Body of pancreas (tissue), 4 donors: ENCODE data around the gene SIGLEC1. TPM values are rescaled to one million over a fixed set of nuclear protein-coding genes. Genes with fewer than 3 reads are reported as not detected.

Experiments
- ATAC-seq: fragments of 150-250 bp; one replicate; pipeline ENCODE4 v1.9.1; 2016
- DNase-seq, 4 donors: peaks; one replicate each; pipeline ENCODE4 v3.0.0-alpha.2; 2019
- H3K27ac ChIP-seq, 4 donors: fragments of 200-600 bp; sonication (generic); 1 replicate in 3 of 4; 2 replicates in 1 of 4; pipeline versions ENCODE4 v1.5.1 to v1.6.1; 2016 to 2019; ENCODE audit warnings: mild to moderate bottlenecking in 1 of 4, mixed read lengths in 1 of 4, moderate library complexity in 1 of 4
- H3K27me3 ChIP-seq, 2 donors: fragments of 200-600 bp; sonication (generic); one replicate each; pipeline ENCODE4 v1.6.0; 2016; ENCODE audit warnings: mild to moderate bottlenecking in 1 of 2
- H3K36me3 ChIP-seq, 2 donors: fragments of 200-600 bp; sonication (generic); replicated peaks in 1 of 2; 2 replicates each; pipeline ENCODE4 v1.5.1; 2016; ENCODE audit warnings: low read depth in 2 of 2; ENCODE audit not compliant: insufficient read depth in 1 of 2
- H3K4me1 ChIP-seq: fragments of 200-600 bp; sonication (generic); one replicate; pipeline ENCODE4 v1.6.0; 2016
- H3K4me3 ChIP-seq, 2 donors: fragments of 200-600 bp; sonication (generic); 1 replicate in 1 of 2; 2 replicates in 1 of 2; pipeline ENCODE4 v1.5.1; 2016 to 2019
- H3K9me3 ChIP-seq, 3 donors: fragments of 200-600 bp; sonication (generic); 1 replicate in 2 of 3; 2 replicates in 1 of 3; pipeline ENCODE4 v1.5.1; 2016
- POLR2A ChIP-seq, 3 donors: fragments of 450-650 bp; IDR thresholded peaks; one replicate each; pipeline ENCODE4 v1.6.1; 2016; ENCODE audit warnings: antibody characterized with exemption in 3 of 3, mild to moderate bottlenecking in 2 of 3
- WGBS, 2 donors: methylation state at CpG; one replicate each; pipeline ENCODE4 v1.1.5; 2017; 5-methylcytosine and 5-hydroxymethylcytosine counted together
- intact Hi-C: fragments of 100-400 bp; cut with DNase I; formaldehyde crosslinking; loops from one replicate; pipeline ENCODE4 v1.15.1; 2023
- total RNA-seq, 2 donors: library from RNA; depleted of rRNA; stranded (reverse); fragments of >200 nt; gene quantifications; one replicate each; pipeline ENCODE4 v1.1.0, GENCODE V29; 2016
- TF ChIP-seq, protein P1 (sequence below), 7 experiments: fragments of 450-650 bp in 4 of 7; fragments of 200-600 bp in 3 of 7; sonication (generic) in 3 of 7; IDR thresholded peaks; one replicate each; pipeline ENCODE4 v1.5.1; 2016 to 2019; ENCODE audit warnings: antibody characterized with exemption in 7 of 7

SIGLEC1 gene
- total RNA-seq, 2 donors from 2014 or later: 2.1 to 5.9 TPM

DNA sequence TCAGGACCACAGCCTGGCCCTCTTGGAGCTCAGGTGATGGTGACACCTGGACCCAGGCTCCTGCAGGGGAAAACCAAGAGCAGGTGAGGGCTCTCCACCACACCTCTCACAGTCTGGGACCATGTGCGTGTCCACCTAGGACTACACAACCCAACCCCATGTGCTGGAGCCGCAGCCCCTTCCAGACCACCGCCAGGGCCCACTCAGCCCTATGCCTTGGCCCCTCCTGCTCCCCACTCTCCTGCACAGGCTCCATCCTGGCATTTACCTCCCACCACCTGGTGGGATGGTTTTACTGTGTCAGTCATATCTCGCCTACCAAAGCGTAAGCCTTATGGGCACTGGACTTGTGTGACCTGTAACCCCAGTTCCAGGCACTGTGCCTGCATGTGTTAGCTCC, 17.5 kb downstream of the SIGLEC1 start:
- WGBS, 2 donors: 91 to 92% methylated on average over 4 to 5 of the region's 5 CpGs

GRCh38 chr20:3693376-3693775, 19.0 kb downstream of the SIGLEC1 start:
- TF ChIP-seq POLR2A (IDR thresholded peaks at IDR 0.05): no peak
- TF ChIP-seq, protein P1, sequence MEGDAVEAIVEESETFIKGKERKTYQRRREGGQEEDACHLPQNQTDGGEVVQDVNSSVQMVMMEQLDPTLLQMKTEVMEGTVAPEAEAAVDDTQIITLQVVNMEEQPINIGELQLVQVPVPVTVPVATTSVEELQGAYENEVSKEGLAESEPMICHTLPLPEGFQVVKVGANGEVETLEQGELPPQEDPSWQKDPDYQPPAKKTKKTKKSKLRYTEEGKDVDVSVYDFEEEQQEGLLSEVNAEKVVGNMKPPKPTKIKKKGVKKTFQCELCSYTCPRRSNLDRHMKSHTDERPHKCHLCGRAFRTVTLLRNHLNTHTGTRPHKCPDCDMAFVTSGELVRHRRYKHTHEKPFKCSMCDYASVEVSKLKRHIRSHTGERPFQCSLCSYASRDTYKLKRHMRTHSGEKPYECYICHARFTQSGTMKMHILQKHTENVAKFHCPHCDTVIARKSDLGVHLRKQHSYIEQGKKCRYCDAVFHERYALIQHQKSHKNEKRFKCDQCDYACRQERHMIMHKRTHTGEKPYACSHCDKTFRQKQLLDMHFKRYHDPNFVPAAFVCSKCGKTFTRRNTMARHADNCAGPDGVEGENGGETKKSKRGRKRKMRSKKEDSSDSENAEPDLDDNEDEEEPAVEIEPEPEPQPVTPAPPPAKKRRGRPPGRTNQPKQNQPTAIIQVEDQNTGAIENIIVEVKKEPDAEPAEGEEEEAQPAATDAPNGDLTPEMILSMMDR (IDR thresholded peaks at IDR 0.05): no peak
- H3K9me3 ChIP-seq: no peaks in the 10 kb centered on the region
- WGBS, 2 donors: 70 to 71% methylated on average over 8 to 11 of the region's 13 CpGs
- H3K4me3 ChIP-seq: no peak overlapping the region
- H3K27me3 ChIP-seq: no peaks in the 10 kb centered on the region
- DNase-seq (no peak), ATAC-seq (no peak)
- no peaks in the 10 kb centered on the region for H3K4me1 ChIP-seq
- intact Hi-C loops: no loop called here
- no peak overlapping the region for H3K27ac ChIP-seq
- H3K36me3 ChIP-seq: no peaks in the 10 kb centered on the region

More for the DNA sequence above, 17.5 kb downstream of the SIGLEC1 start:
- Histone ChIP-seq H3K27me3 (no peaks in the 10 kb centered on the region), H3K4me3 (no peak overlapping the region), H3K9me3 (no peaks in the 10 kb centered on the region), H3K36me3 (no peaks in the 10 kb centered on the region), H3K27ac (no peak overlapping the region), H3K4me1 (no peaks in the 10 kb centered on the region)
- DNase-seq: no peak
- intact Hi-C loops: no loop called here
- ATAC-seq: no peak
- TF ChIP-seq, protein P1 (IDR thresholded peaks at IDR 0.05): no peak
- TF ChIP-seq POLR2A (IDR thresholded peaks at IDR 0.05): no peak

DNA sequence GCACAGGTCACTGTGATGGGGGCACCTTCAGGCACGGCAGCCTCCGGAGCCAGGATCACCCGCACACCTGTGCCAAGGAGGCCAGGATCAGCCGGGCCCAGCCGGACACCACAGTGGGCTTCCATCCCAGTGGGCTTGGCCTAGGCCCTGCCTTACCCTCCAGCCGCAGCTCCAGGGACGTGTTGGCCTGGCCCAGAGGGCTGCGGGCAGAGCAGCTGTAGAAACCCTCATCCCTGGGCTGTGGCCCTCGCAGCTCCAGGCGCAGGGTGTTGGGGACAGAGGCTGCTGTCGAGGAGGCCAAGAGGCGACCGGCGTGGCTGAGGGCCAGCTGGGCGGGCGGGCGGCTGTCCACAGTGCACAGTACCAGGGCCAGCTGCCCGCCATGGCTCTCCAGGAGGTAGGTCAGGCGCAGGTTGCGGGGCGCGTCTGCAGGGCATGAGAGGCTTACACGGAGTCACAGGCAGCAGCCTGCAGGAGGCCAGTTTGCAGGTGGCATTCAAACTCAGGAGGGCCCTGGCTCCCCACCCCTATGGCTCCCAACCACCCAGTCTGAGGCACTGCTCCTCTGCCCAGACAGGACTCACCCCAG, 19.6 kb downstream of the SIGLEC1 start:
- ATAC-seq: no peak

DNA sequence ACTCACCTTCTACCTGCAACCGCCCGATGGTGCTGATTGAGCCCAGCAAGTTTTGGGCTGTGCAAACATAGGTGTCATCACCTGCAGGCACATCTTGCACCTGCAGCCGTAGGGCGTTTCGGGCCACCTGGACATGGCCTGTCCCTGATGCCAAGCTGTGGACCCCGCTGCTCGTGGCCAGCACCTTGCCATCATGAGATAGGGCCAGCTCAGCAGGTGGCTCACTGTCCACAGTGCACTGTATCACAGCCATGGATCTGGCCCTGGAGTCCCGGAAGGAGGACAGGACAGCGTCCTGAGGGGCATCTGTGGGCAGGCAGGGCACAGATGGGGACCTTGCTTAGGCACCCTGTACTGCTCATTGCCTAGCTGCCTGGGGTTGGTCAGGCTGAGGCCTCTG, 20.5 kb downstream of the SIGLEC1 start:
- Histone ChIP-seq H3K4me3 (no peak overlapping the region), H3K9me3 (no peaks in the 10 kb centered on the region), H3K27me3 (no peaks in the 10 kb centered on the region), H3K27ac (no peak overlapping the region), H3K36me3 (no peaks in the 10 kb centered on the region), H3K4me1 (no peaks in the 10 kb centered on the region)
- WGBS, 2 donors: 70 to 90% methylated on average over 2 to 9 of the region's 9 CpGs
- no peak for TF ChIP-seq POLR2A (IDR thresholded peaks at IDR 0.05)
- TF ChIP-seq, protein P1 (IDR thresholded peaks at IDR 0.05): no peak
- intact Hi-C loops: no loop called here
- DNase-seq: no peak
- no peak for ATAC-seq

More for the DNA sequence above, 19.6 kb downstream of the SIGLEC1 start:
- TF ChIP-seq POLR2A (IDR thresholded peaks at IDR 0.05): no peak
- TF ChIP-seq, protein P1 (IDR thresholded peaks at IDR 0.05): no peak
- Histone ChIP-seq H3K27ac (no peak overlapping the region), H3K36me3 (no peaks in the 10 kb centered on the region), H3K4me1 (no peaks in the 10 kb centered on the region), H3K27me3 (no peaks in the 10 kb centered on the region), H3K9me3 (no peaks in the 10 kb centered on the region), H3K4me3 (no peak overlapping the region)
- intact Hi-C loops: no loop called here
- DNase-seq: no peak
- WGBS, 2 donors: 92% methylated on average over 22 of the region's 23 CpGs; no CpG with 5 or more reads in 1 of the 2 donors

GRCh38 chr20:3691306-3691705, 21.1 kb downstream of the SIGLEC1 start:
- no peaks in the 10 kb centered on the region for H3K9me3 ChIP-seq
- ATAC-seq (no peak), DNase-seq (no peak)
- H3K27ac ChIP-seq: no peak overlapping the region
- no peak overlapping the region for H3K4me3 ChIP-seq
- H3K4me1 ChIP-seq: no peaks in the 10 kb centered on the region
- WGBS, 2 donors: 87 to 89% methylated on average over 9 to 16 of the region's 16 CpGs
- H3K27me3 ChIP-seq: no peaks in the 10 kb centered on the region
- TF ChIP-seq, protein P1 (IDR thresholded peaks at IDR 0.05): no peak
- TF ChIP-seq POLR2A (IDR thresholded peaks at IDR 0.05): no peak
- no peaks in the 10 kb centered on the region for H3K36me3 ChIP-seq
- intact Hi-C loops: no loop called here
